HCT116 (cell line): ENCODE measurements around the gene CPNE2. TPM values are rescaled to one million over a fixed set of nuclear protein-coding genes. Genes with fewer than 3 reads are reported as not detected.

Experiments
- ATAC-seq: fragments of 200-7000 bp; cut with Tn5 transposase; 2 replicates; pipeline ENCODE4 v1.9.1; 2020; ENCODE audit warnings: mild to moderate bottlenecking, moderate library complexity
- BruUV-seq: library from RNA; stranded (reverse); fragments of 400-500 nt; replicated peaks from 2 replicates; lab custom pipeline; 2021; lab: Mats Ljungman, UMichigan
- CTCF ChIA-PET: fragments of 300-600 bp; sonication (Branson Sonifier 250); formaldehyde crosslinking; loops from one replicate; lab custom pipeline; 2021; ENCODE audit warnings: antibody characterized with exemption; lab: Charles Lee
- POLR2A ChIA-PET: fragments of 300-600, 350-600 bp; sonication (Branson Sonifier 250); formaldehyde crosslinking; loops from one replicate; lab custom pipeline; 2021; ENCODE audit warnings: antibody characterized with exemption; lab: Charles Lee
- RAD21 ChIA-PET, 2 experiments: fragments of 300-600 bp; sonication (Branson Sonifier 250); formaldehyde crosslinking; loops; one replicate each; lab custom pipeline; 2023; ENCODE audit warnings: low total read pairs in 2 of 2; ENCODE audit not compliant: uncharacterized antibody in 2 of 2, unreplicated experiment in 2 of 2, low non-redundant PET in 1 of 2; lab: Charles Lee
- DNase-seq: peaks from one replicate; pipeline ENCODE4 v3.0.0-alpha.2; 2010; ENCODE audit warnings: low read depth, low spot score
- H2AFZ ChIP-seq: fragments of 200-600 bp; shearing (Covaris generic), sonication (generic); 2 replicates; pipeline ENCODE4 v1.6.1; 2017; ENCODE audit warnings: low read depth, mixed run types, mixed read lengths, antibody characterized with exemption, low read length; ENCODE audit not compliant: poor library complexity, severe bottlenecking
- H3K27ac ChIP-seq: 2 replicates; pipeline ENCODE4 v1.5.1; 2012; ENCODE audit warnings: low read depth, low read length
- H3K27me3 ChIP-seq: fragments of 200-600 bp; sonication (generic); 2 replicates; pipeline ENCODE4 v1.6.1; 2016; ENCODE audit warnings: mixed run types, low read length, mixed read lengths; ENCODE audit not compliant: insufficient read depth
- H3K36me3 ChIP-seq, 2 experiments: fragments of 200-500 bp in 1 of 2; fragments of 200-600 bp in 1 of 2; sonication (Bioruptor generic) in 1 of 2; sonication (generic) in 1 of 2; 2 replicates each; pipeline versions ENCODE4 v1.5.1 to v1.6.1; 2014 to 2016; ENCODE audit warnings: low read length in 2 of 2, inconsistent platforms in 1 of 2, mixed read lengths in 1 of 2, mixed run types in 1 of 2; ENCODE audit not compliant: insufficient read depth in 2 of 2, control insufficient read depth in 1 of 2
- H3K4me1 ChIP-seq, 2 experiments: fragments of 200-600 bp in 1 of 2; sonication (generic) in 1 of 2; 2 replicates each; pipeline versions ENCODE4 v1.5.1 to v1.6.1; 2012 to 2017; ENCODE audit warnings: low read length in 2 of 2, inconsistent platforms in 1 of 2, mild to moderate bottlenecking in 1 of 2, mixed read lengths in 1 of 2, mixed run types in 1 of 2, moderate library complexity in 1 of 2; ENCODE audit not compliant: insufficient read depth in 2 of 2, control insufficient read depth in 1 of 2
- H3K4me2 ChIP-seq: fragments of 200-600 bp; sonication (generic); 2 replicates; pipeline ENCODE4 v1.6.1; 2017; ENCODE audit warnings: mixed run types, low read length, mixed read lengths
- H3K4me3 ChIP-seq, 2 experiments: fragments of 200-600 bp in 1 of 2; sonication (generic) in 1 of 2; replicated peaks in 1 of 2; 2 replicates each; pipeline ENCODE4 v1.5.1; 2011 to 2016; ENCODE audit warnings: low read length in 2 of 2, control low read depth in 1 of 2, low read depth in 1 of 2, mild to moderate bottlenecking in 1 of 2, mixed read lengths in 1 of 2, mixed run types in 1 of 2
- H3K79me2 ChIP-seq: fragments of 200-600 bp; sonication (generic); 2 replicates; pipeline ENCODE4 v1.6.1; 2017; ENCODE audit warnings: mild to moderate bottlenecking, mixed run types, low read length, moderate library complexity, mixed read lengths; ENCODE audit not compliant: insufficient read depth
- H3K9ac ChIP-seq: fragments of 200-600 bp; sonication (generic); 2 replicates; pipeline ENCODE4 v1.6.1; 2016; ENCODE audit warnings: low read length, mixed read lengths
- H3K9me2 ChIP-seq: fragments of 200-600 bp; sonication (generic), shearing (Covaris generic); 2 replicates; pipeline ENCODE4 v1.6.1; 2017; ENCODE audit warnings: mixed run types, mild to moderate bottlenecking, moderate library complexity; ENCODE audit not compliant: insufficient read depth
- H3K9me3 ChIP-seq, 2 experiments: fragments of 200-500 bp in 1 of 2; fragments of 200-600 bp in 1 of 2; sonication (Bioruptor generic) in 1 of 2; sonication (generic) in 1 of 2; 2 replicates each; pipeline ENCODE4 v1.6.1; 2014 to 2017; ENCODE audit warnings: low read length in 2 of 2, mixed read lengths in 2 of 2, inconsistent platforms in 1 of 2, low read depth in 1 of 2, mild to moderate bottlenecking in 1 of 2, mixed run types in 1 of 2, moderate library complexity in 1 of 2; ENCODE audit not compliant: control insufficient read depth in 1 of 2, insufficient read depth in 1 of 2
- H4K20me1 ChIP-seq: fragments of 200-600 bp; sonication (generic), shearing (Covaris generic); 2 replicates; pipeline ENCODE4 v1.6.1; 2017; ENCODE audit warnings: mixed run types, mild to moderate bottlenecking, moderate library complexity; ENCODE audit not compliant: insufficient read depth
- ATF3 ChIP-seq: IDR thresholded peaks from 2 replicates; pipeline ENCODE4 v1.6.1; 2012
- CBX3 ChIP-seq: IDR thresholded peaks from 2 replicates; pipeline ENCODE4 v1.6.1; 2012; ENCODE audit warnings: low read depth
- CEBPB ChIP-seq: IDR thresholded peaks from 2 replicates; pipeline ENCODE4 v1.6.1; 2012; ENCODE audit warnings: low read depth
- CTCF ChIP-seq, 3 experiments: fragments of 200-600 bp in 1 of 3; sonication (generic) in 1 of 3; IDR thresholded peaks in 2 of 3; conservative IDR thresholded peaks in 1 of 3; 2 replicates each; pipeline ENCODE4 v1.5.1; 2012 to 2017; ENCODE audit warnings: low read depth in 2 of 3, low read length in 2 of 3, antibody characterized with exemption in 1 of 3, borderline replicate concordance in 1 of 3, control low read depth in 1 of 3, mild to moderate bottlenecking in 1 of 3, mixed read lengths in 1 of 3, mixed run types in 1 of 3, moderate library complexity in 1 of 3; ENCODE audit not compliant: insufficient read depth in 1 of 3
- EGR1 ChIP-seq: IDR thresholded peaks from 2 replicates; pipeline ENCODE4 v1.6.1; 2012; ENCODE audit warnings: low read depth
- ELF1 ChIP-seq: IDR thresholded peaks from 2 replicates; pipeline ENCODE4 v1.6.1; 2012; ENCODE audit warnings: low read depth, borderline replicate concordance
- EZH2phosphoT487 ChIP-seq: fragments of 200-600 bp; IDR thresholded peaks from 2 replicates; pipeline ENCODE4 v1.6.1; 2018; ENCODE audit warnings: antibody characterized with exemption, borderline replicate concordance
- FOSL1 ChIP-seq: IDR thresholded peaks from 2 replicates; pipeline ENCODE4 v1.6.1; 2012; ENCODE audit warnings: low read depth
- MAX ChIP-seq: IDR thresholded peaks from 2 replicates; pipeline ENCODE4 v1.6.1; 2012
- POLR2A ChIP-seq: IDR thresholded peaks from 2 replicates; pipeline ENCODE4 v1.7.0; 2011; ENCODE audit warnings: borderline replicate concordance; ENCODE audit not compliant: insufficient read depth, insufficient read length; ENCODE audit errors: extremely low read depth
- RAD21 ChIP-seq: IDR thresholded peaks from 2 replicates; pipeline ENCODE4 v1.6.1; 2012; ENCODE audit warnings: low read depth, mild to moderate bottlenecking
- REST ChIP-seq: IDR thresholded peaks from 2 replicates; pipeline ENCODE4 v1.6.1; 2012; ENCODE audit warnings: low read depth
- SP1 ChIP-seq: IDR thresholded peaks from 2 replicates; pipeline ENCODE4 v1.6.1; 2012; ENCODE audit warnings: low read depth
- SRF ChIP-seq: IDR thresholded peaks from 2 replicates; pipeline ENCODE4 v1.6.1; 2012; ENCODE audit warnings: low read depth
- ZBTB33 ChIP-seq: IDR thresholded peaks from 2 replicates; pipeline ENCODE4 v1.6.1; 2011; ENCODE audit warnings: mild to moderate bottlenecking, low read length, moderate library complexity; ENCODE audit not compliant: insufficient replicate concordance; ENCODE audit errors: extremely low read depth
- ZFX ChIP-seq: fragments of 450-650 bp; IDR thresholded peaks from 2 replicates; pipeline ENCODE4 v1.6.1; 2017
- ZNF274 ChIP-seq: fragments of 200-500 bp; sonication (Bioruptor generic); IDR thresholded peaks from 2 replicates; pipeline ENCODE4 v1.6.1; 2014; ENCODE audit warnings: mild to moderate bottlenecking, low read depth, low read length, inconsistent platforms
- intact Hi-C: fragments of 100-400 bp; cut with micrococcal nuclease; formaldehyde crosslinking; loops from 2 replicates; pipeline ENCODE4 v1.10.0; 2022
- total RNA-seq: library from RNA; stranded (reverse); gene quantifications from one replicate; pipeline ENCODE4 v1.2.1, GENCODE V29; 2021; ENCODE audit not compliant: unreplicated experiment

Gene CPNE2
- total RNA-seq, 1 experiment from 2014 or later, result 31.2 TPM

- intact Hi-C loops, result no loop called here
- Histone ChIP-seq H3K4me1 (no peaks in the 10 kb centered on the region), H3K27ac (no peak overlapping the region), H4K20me1 (no peaks in the 10 kb centered on the region), H3K27me3 (no peaks in the 10 kb centered on the region), H3K79me2 (peaks cover 36% of the 10 kb centered on the region), H3K4me3 (no peak overlapping the region), H3K9me2 (no peaks in the 10 kb centered on the region), H3K9ac (no peak overlapping the region), H3K9me3 (no peaks in the 10 kb centered on the region), H2AFZ (no peak overlapping the region), H3K4me2 (no peak overlapping the region), H3K36me3 (no peaks in the 10 kb centered on the region)
- ATAC-seq (no peak), DNase-seq (no peak)
- BruUV-seq, result no TSS peak
- TF ChIP-seq CBX3 (no peak), FOSL1 (no peak), CTCF (IDR thresholded peaks at IDR 0.05 in 2 of 3, conservative IDR thresholded peaks at IDR 0.05 in 1 of 3; ENCODE audit: borderline replicate concordance in 1 of 3, insufficient read depth in 1 of 3, low read depth in 2 of 3, low read length in 2 of 3) (no peak), ZNF274 (no peak), ATF3 (no peak), EGR1 (no peak), REST (no peak), ZFX (no peak), SP1 (no peak), ELF1 (no peak), SRF (no peak), POLR2A (no peak), RAD21 (no peak), MAX (no peak), EZH2phosphoT487 (no peak), CEBPB (no peak), ZBTB33 (no peak)
- CTCF ChIA-PET, result no interaction called here
- POLR2A ChIA-PET, result no interaction called here
- RAD21 ChIA-PET, result no interaction called here
Observed at GRCh38 chr16:57178196-57178595, 85.8 kb downstream of the CPNE2 start.
